Esophagus muscularis mucosa (tissue), 4 donors: ENCODE data around the gene B3GALT4. TPM values are rescaled to one million over a fixed set of nuclear protein-coding genes. Genes with fewer than 3 reads are reported as not detected.

Experiments used
- DNase-seq: peaks from one replicate; pipeline ENCODE4 v3.0.0-alpha.2; 2017; ENCODE audit errors: extremely low spot score
- H3K27ac ChIP-seq, 4 donors: fragments of 200-600 bp; sonication (generic); replicated peaks in 1 of 4; 1 replicate in 3 of 4; 2 replicates in 1 of 4; pipeline ENCODE4 v1.5.1; 2016 to 2019; ENCODE audit warnings: mild to moderate bottlenecking in 1 of 4
- H3K27me3 ChIP-seq, 4 donors: fragments of 200-600 bp; sonication (generic); one replicate each; pipeline versions ENCODE4 v1.5.1 to v1.6.0; 2016 to 2019
- H3K36me3 ChIP-seq, 4 donors: fragments of 200-600 bp; sonication (generic); one replicate each; pipeline ENCODE4 v1.5.1; 2016 to 2019
- H3K4me1 ChIP-seq, 4 donors: fragments of 200-600 bp; sonication (generic); one replicate each; pipeline ENCODE4 v1.5.1; 2016 to 2019
- H3K4me3 ChIP-seq, 4 donors: fragments of 200-600 bp; sonication (generic); 1 replicate in 2 of 4; 2 replicates in 2 of 4; pipeline ENCODE4 v1.5.1; 2016 to 2019; ENCODE audit warnings: mild to moderate bottlenecking in 4 of 4, moderate library complexity in 1 of 4
- H3K9me3 ChIP-seq, 4 donors: fragments of 200-600 bp; sonication (generic); 1 replicate in 3 of 4; 2 replicates in 1 of 4; pipeline ENCODE4 v1.5.1; 2016 to 2019
- EP300 ChIP-seq: sonication (generic); formaldehyde crosslinking; IDR thresholded peaks from one replicate; pipeline ENCODE4 v1.6.1; 2017; ENCODE audit warnings: antibody characterized with exemption
- POLR2A ChIP-seq: fragments of 450-650 bp; IDR thresholded peaks from one replicate; pipeline ENCODE4 v1.6.1; 2017; ENCODE audit warnings: antibody characterized with exemption, moderate library complexity, mild to moderate bottlenecking, low read depth
- POLR2AphosphoS5 ChIP-seq, 2 donors: sonication (generic); formaldehyde crosslinking; IDR thresholded peaks; one replicate each; pipeline ENCODE4 v1.6.1; 2017; ENCODE audit warnings: antibody characterized with exemption in 2 of 2
- WGBS: methylation state at CpG from one replicate; pipeline ENCODE4 v1.1.5; 2018; 5-methylcytosine and 5-hydroxymethylcytosine counted together
- intact Hi-C: fragments of 100-400 bp; cut with DNase I; formaldehyde crosslinking; loops from one replicate; pipeline ENCODE4 v1.15.1; 2023
- total RNA-seq, 4 donors: library from RNA; depleted of rRNA; stranded (reverse); fragments of >200 nt; gene quantifications; one replicate each; pipeline versions ENCODE4 v1.1.0 to v1.2.1, GENCODE V29; 2016
- TF ChIP-seq, protein P1 (sequence below), 3 experiments: fragments of 200-600 bp in 2 of 3; fragments of 450-650 bp in 1 of 3; sonication (generic) in 2 of 3; IDR thresholded peaks; one replicate each; pipeline ENCODE4 v1.5.1; 2017 to 2019; ENCODE audit warnings: antibody characterized with exemption in 3 of 3, mild to moderate bottlenecking in 2 of 3, moderate library complexity in 1 of 3

B3GALT4 gene
- total RNA-seq, 4 donors from 2014 or later, result 13.1 to 26.8 (median 24.2) TPM

- no peak for DNase-seq
- TF ChIP-seq, protein P1, sequence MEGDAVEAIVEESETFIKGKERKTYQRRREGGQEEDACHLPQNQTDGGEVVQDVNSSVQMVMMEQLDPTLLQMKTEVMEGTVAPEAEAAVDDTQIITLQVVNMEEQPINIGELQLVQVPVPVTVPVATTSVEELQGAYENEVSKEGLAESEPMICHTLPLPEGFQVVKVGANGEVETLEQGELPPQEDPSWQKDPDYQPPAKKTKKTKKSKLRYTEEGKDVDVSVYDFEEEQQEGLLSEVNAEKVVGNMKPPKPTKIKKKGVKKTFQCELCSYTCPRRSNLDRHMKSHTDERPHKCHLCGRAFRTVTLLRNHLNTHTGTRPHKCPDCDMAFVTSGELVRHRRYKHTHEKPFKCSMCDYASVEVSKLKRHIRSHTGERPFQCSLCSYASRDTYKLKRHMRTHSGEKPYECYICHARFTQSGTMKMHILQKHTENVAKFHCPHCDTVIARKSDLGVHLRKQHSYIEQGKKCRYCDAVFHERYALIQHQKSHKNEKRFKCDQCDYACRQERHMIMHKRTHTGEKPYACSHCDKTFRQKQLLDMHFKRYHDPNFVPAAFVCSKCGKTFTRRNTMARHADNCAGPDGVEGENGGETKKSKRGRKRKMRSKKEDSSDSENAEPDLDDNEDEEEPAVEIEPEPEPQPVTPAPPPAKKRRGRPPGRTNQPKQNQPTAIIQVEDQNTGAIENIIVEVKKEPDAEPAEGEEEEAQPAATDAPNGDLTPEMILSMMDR (IDR thresholded peaks at IDR 0.05), result no peak
- TF ChIP-seq EP300 (no peak), POLR2A (no peak), POLR2AphosphoS5 (IDR thresholded peaks at IDR 0.05) (no peak)
- Histone ChIP-seq H3K27ac (peak overlapping the region; percentile 87 to 96 (median 90)), H3K36me3 (peaks cover 46 to 66% (median 57%) of the 10 kb centered on the region in 4 donors), H3K9me3 (no peaks in the 10 kb centered on the region), H3K4me3 (peak overlapping the region; percentile 69 to 92 (median 72)), H3K27me3 (no peaks in the 10 kb centered on the region), H3K4me1 (peaks cover 44 to 59% (median 52%) of the 10 kb centered on the region in 4 donors)
- 4% methylated on average over 7 of the region's 7 CpGs for whole genome bisulfite sequencing
- intact Hi-C loops, result loop anchor here (5.0 kb wide), 1 partner anchor 41 kb away; the partner anchor contains the start of gene TAPBP
Observed at GRCh38 chr6:33271117-33271467, 5.8 kb upstream of the B3GALT4 start.

- Histone ChIP-seq H3K4me3 (peak within 1 kb of the TSS; percentile 69 to 92 (median 72)), H3K27me3 (no peaks in the 10 kb centered on the region), H3K27ac (peak within 1 kb of the TSS; percentile 87 to 96 (median 90)), H3K36me3 (peaks cover 44 to 65% (median 54%) of the 10 kb centered on the region in 4 donors), H3K9me3 (no peaks in the 10 kb centered on the region), H3K4me1 (peaks cover 50 to 65% (median 58%) of the 10 kb centered on the region in 4 donors)
- intact Hi-C loops, result loop anchor here (5.0 kb wide), 1 partner anchor 41 kb away; the partner anchor contains the start of gene TAPBP
- TF ChIP-seq POLR2A, result peak; percentile 97
- TF ChIP-seq POLR2AphosphoS5 (IDR thresholded peaks at IDR 0.05), result peak; percentile 98 to 100
- TF ChIP-seq EP300, result no peak
- TF ChIP-seq, protein P1 (IDR thresholded peaks at IDR 0.05), result no peak
- under 1% methylated on average over 44 of the region's 48 CpGs for WGBS
- DNase-seq, result peak; percentile 99
Observed at GRCh38 chr6:33271468-33272274, 5.3 kb upstream of the B3GALT4 start, which contains the start of the genes RPS18 and VPS52. Gene RPS18 (plus strand): TSS chr6:33272075. CDS start chr6:33272120, 45 bp downstream. Gene VPS52 (minus strand): TSS chr6:33271876. CDS start chr6:33271675, 201 bp downstream.

- Histone ChIP-seq H3K4me3 (peak overlapping the region; percentile 69 to 92 (median 72)), H3K27ac (peak overlapping the region; percentile 87 to 96 (median 90)), H3K27me3 (no peaks in the 10 kb centered on the region), H3K4me1 (peaks cover 54 to 71% (median 63%) of the 10 kb centered on the region in 4 donors), H3K9me3 (no peaks in the 10 kb centered on the region), H3K36me3 (peaks cover 35 to 57% (median 46%) of the 10 kb centered on the region in 4 donors)
- DNase-seq, result no peak
- 17% methylated on average over 16 of the region's 22 CpGs for WGBS
- intact Hi-C loops, result loop anchor here (5.0 kb wide), 1 partner anchor 40 kb away; the partner anchor contains the start of gene TAPBP
- TF ChIP-seq POLR2AphosphoS5 (IDR thresholded peaks at IDR 0.05) (no peak), EP300 (no peak)
Observed at GRCh38 chr6:33272275-33273128, 4.4 kb upstream of the B3GALT4 start.

DNA sequence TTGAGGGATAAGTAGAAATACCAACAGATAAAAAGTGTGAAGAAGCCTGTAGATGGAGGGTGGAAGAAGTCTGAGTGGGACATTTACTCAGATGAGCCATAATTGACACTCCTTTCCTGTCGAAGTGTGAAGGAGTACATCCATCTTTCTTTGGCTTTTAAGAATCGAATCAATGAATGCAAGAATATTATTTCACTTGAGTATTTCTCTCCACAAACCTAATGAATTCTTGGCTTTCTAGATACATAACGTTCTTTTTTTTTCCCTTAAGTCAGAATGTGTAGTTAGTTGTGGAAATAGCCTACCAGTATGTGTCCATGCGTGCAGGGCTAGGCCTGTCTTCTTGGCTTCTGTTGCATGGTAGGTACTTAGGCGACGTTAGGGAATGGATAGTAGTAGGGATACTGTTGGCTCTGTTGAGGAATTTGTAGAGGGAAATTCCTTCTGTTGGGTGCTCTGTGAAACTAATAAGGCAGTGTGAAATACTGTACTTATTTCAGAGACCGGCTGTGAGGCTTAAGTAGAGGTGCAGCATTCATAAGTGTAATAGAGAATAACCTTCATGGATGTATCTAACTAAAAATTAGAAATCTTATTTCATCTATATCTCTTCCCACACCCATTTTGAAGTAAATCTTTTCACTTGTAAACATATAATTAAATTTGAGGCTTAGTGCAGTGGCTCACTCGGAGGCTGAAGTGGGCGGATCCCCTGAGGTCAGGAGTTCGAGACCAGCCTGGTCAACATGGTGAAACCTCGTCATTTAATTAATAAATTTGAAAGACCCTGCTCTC, 3.6 kb upstream of the B3GALT4 start:
- peak overlapping the region; percentile 69 to 92 (median 72) for H3K4me3 ChIP-seq

More for the DNA sequence above, 3.6 kb upstream of the B3GALT4 start:
- Histone ChIP-seq H3K27me3 (no peaks in the 10 kb centered on the region), H3K9me3 (no peaks in the 10 kb centered on the region), H3K27ac (peak overlapping the region; percentile 87 to 96 (median 90)), H3K4me1 (peaks cover 63 to 80% (median 71%) of the 10 kb centered on the region in 4 donors), H3K36me3 (peaks cover 27 to 53% (median 38%) of the 10 kb centered on the region in 4 donors)
- TF ChIP-seq EP300 (no peak), POLR2AphosphoS5 (IDR thresholded peaks at IDR 0.05) (no peak), POLR2A (no peak)
- TF ChIP-seq, protein P1 (IDR thresholded peaks at IDR 0.05), result no peak
- no peak for DNase-seq
- intact Hi-C loops, result loop anchor here (5.0 kb wide), 1 partner anchor 39 kb away; the partner anchor contains the start of gene TAPBP
- 62% methylated on average over 11 of the region's 11 CpGs for WGBS
